ENCODE measurements around the gene UBE4A. TPM values are rescaled to one million over a fixed set of nuclear protein-coding genes. Genes with fewer than 3 reads are reported as not detected.
A peak's percentile ranks its signal among the peaks of the same experiment; 100 is the strongest.
"Not testable (repeated sequence)": the region's sequence is repeated elsewhere in the genome, so short reads cannot be mapped to it uniquely, and the experiment has no call there.

Gene UBE4A
- polyA plus RNA-seq, 3 donors = 34.8 to 48.3 (median 43.1) TPM

GRCh38 chr11:118375978-118376377 lies 16.6 kb downstream of the UBE4A start:
- DNase-seq (ENCODE audit: extremely low read depth in 1 of 11, low read depth in 9 of 11, low spot score in 4 of 11) = no peak

DNA sequence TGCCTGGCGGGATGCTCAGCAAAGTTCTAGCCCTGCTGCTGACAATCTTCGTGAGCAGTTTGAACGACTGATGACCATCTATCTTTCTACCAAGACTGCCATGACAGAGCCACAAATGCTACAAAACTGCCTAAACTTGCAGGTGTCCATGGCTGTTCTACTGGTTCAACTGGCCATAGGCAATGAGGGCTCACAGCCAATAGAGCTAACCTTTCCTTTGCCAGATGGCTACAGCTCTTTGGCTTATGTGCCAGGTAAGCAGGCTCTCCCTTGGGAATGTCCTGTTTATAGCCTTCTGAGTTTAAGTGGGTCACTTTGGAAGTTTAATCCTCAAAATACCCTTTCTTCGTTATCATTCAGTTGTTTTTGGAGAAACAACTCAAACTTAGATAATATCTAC lies 20.1 kb downstream of the UBE4A start:
- DNase-seq (ENCODE audit: extremely low read depth in 1 of 11, low read depth in 9 of 11, low spot score in 4 of 11) = no peak

DNA sequence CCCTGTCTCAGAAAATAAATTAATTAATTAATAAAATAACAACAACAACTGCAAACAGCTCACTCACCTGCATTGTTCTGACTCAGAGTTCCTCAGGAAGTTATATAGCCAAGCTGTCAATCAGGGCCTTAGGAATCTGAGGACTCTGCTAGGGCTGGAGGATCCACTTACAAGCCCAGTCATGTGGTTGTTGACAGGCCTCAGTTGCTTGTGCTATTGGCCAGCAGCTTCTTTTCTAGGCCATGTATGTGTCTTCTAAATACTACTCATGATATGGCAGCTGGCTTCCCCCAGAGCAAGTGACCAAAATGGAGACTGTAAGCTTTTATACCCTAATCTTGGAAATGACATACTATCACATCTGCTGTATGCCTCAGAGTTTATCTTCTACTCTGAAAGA lies 21.2 kb downstream of the UBE4A start:
- no peak for DNase-seq (ENCODE audit: extremely low read depth in 1 of 11, low read depth in 9 of 11, low spot score in 4 of 11)

- no peak for DNase-seq (ENCODE audit: extremely low read depth in 1 of 11, low read depth in 9 of 11, low spot score in 4 of 11)
These were observed 23.6 kb downstream of the UBE4A start for GRCh38 chr11:118382954-118383353.

GRCh38 chr11:118383657-118384056 lies 24.3 kb downstream of the UBE4A start:
- no peak for DNase-seq (ENCODE audit: extremely low read depth in 1 of 11, low read depth in 9 of 11, low spot score in 4 of 11)

GRCh38 chr11:118396097-118396501 lies 36.7 kb downstream of the UBE4A start:
- no peak for DNase-seq (ENCODE audit: extremely low read depth in 1 of 11, low read depth in 9 of 11, low spot score in 4 of 11)

- DNase-seq (ENCODE audit: extremely low read depth in 1 of 11, low read depth in 9 of 11, low spot score in 4 of 11) = no peak
These were observed 38.0 kb downstream of the UBE4A start for GRCh38 chr11:118397448-118397847.

DNA sequence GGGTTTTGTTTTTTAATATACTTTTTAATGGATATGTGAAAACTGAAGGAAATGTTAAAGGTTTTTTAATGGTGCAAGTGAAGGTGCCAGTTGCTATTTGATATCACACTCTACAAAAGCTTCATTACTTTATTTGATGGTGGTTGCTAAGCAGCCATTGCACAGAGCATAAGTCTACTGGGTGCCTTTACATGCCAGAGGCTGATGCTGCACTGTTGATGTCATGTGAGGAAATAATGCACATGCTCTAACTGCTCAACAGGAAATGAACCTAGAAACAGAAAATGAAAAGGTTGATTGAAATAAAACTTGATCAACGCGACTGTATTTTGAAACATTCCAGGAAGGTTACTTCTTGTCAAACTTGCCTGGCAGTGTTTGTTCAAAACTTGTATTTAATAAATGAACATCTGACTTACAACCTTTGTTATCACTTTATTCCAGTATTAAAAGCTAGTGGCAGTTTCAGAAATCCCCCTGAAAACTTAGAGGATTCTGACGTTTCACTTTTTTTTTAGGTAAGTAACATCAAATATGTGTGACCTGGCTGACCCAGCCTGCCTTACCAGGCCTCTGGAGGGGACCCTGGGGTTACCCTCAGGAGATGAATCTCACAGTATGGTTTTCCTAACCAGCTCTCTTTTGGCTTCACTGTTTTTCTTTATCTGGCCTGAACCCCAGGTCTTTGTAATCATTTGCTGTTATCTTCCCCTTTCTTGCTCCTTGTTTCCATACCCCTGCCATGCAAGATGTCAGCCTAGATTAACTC lies 39.6 kb downstream of the UBE4A start:
- no peak for DNase-seq (ENCODE audit: extremely low read depth in 1 of 11, low read depth in 9 of 11, low spot score in 4 of 11)

GRCh38 chr11:118401151-118401879 lies 41.9 kb downstream of the UBE4A start, which contains the start of gene ATP5MG:
TSS of gene ATP5MG (plus strand) at chr11:118401606. CDS start at chr11:118401666, 60 bp downstream.
- peak; percentile 74 to 96 (median 88) for DNase-seq (ENCODE audit: extremely low read depth in 1 of 11, low read depth in 9 of 11, low spot score in 4 of 11)

- DNase-seq (ENCODE audit: extremely low read depth in 1 of 11, low read depth in 9 of 11, low spot score in 4 of 11) = peak in 1 of 11 donors; percentile 11
These were observed 42.6 kb downstream of the UBE4A start for GRCh38 chr11:118401880-118402590.

GRCh38 chr11:118402594-118402993 lies 43.2 kb downstream of the UBE4A start:
- DNase-seq (ENCODE audit: extremely low read depth in 1 of 11, low read depth in 9 of 11, low spot score in 4 of 11) = not testable (repeated sequence)

DNA sequence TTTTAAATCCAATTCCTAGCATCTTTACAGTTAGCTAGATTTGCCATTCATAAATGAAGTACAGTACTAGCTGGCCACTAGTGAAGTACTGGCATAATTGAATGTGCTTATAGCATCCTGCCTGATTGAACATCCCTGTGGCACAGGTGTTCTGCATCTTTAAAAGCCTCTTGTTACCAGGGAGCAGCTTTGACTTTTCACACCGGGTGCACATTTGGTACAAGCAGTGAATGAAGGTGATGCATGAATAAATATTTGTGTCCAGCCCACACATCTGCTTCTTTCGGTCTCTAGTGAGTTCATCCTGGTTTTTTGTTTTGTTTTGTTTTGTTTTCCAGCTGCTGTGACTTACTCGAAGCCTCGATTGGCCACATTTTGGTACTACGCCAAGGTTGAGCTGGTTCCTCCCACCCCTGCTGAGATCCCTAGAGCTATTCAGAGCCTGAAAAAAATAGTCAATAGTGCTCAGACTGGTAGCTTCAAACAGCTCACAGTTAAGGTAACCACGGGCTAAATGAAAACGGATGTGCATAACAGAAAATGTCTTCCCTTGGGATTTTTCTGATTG lies 47.3 kb downstream of the UBE4A start:
- DNase-seq (ENCODE audit: extremely low read depth in 1 of 11, low read depth in 9 of 11, low spot score in 4 of 11) = no peak

- no peak for DNase-seq (ENCODE audit: extremely low read depth in 1 of 11, low read depth in 9 of 11, low spot score in 4 of 11)
These were observed 50.8 kb downstream of the UBE4A start for GRCh38 chr11:118410055-118410745.

- no peak for DNase-seq (ENCODE audit: extremely low read depth in 1 of 11, low read depth in 9 of 11, low spot score in 4 of 11)
These were observed 52.1 kb downstream of the UBE4A start for GRCh38 chr11:118411530-118411929.

GRCh38 chr11:118412921-118413320 lies 53.5 kb downstream of the UBE4A start:
- DNase-seq (ENCODE audit: extremely low read depth in 1 of 11, low read depth in 9 of 11, low spot score in 4 of 11) = no peak

GRCh38 chr11:118415062-118415738 lies 55.8 kb downstream of the UBE4A start:
- DNase-seq (ENCODE audit: extremely low read depth in 1 of 11, low read depth in 9 of 11, low spot score in 4 of 11) = no peak

DNA sequence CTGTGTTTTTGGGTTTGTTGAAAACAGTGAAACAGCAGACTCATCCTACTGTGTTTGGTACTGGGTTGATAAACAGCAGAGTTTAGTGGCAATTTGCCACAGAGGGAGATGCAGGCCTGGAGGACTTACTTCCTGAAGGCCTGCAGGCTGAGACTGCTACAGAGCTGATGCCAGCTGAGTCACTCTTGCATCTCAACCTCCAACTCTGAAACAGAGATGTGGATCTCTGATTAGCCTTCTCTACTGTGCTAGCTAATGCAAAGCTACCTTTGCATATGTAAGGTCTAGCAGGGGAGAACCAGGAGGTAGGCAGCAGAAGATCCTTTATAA lies 56.3 kb downstream of the UBE4A start:
- DNase-seq (ENCODE audit: extremely low read depth in 1 of 11, low read depth in 9 of 11, low spot score in 4 of 11) = no peak

DNA sequence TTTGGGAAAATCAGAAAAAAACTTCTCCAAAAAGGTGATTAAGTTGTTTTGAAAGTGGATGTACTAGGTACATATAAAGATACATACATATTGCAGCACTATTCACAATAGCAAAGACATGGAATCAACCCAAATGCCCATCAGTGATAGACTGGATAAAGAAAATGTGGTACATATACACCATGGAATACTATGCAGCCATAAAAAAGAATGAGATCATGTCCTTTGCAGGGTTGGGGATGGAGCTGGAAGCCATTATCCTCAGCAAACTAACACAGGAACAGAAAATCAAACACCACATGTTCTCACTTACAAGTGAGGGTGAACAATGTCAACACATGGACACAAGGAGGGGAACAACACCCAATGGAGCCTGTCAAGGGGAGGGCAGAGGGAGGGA lies 57.5 kb downstream of the UBE4A start:
- DNase-seq (ENCODE audit: extremely low read depth in 1 of 11, low read depth in 9 of 11, low spot score in 4 of 11) = not testable (repeated sequence)

GRCh38 chr11:118417801-118418200 lies 58.4 kb downstream of the UBE4A start:
- no peak for DNase-seq (ENCODE audit: extremely low read depth in 1 of 11, low read depth in 9 of 11, low spot score in 4 of 11)

Data from renal cortex interstitium (tissue), 11 donors.